Ishikawa (cell line): Measurements from ENCODE around the gene ACER3.

ENCODE experiments used
- CEBPB ChIP-seq: IDR thresholded peaks from 2 replicates; pipeline ENCODE4 v1.6.1; 2012
- CREB1 ChIP-seq: IDR thresholded peaks from 2 replicates; pipeline ENCODE4 v1.6.1; 2012; ENCODE audit warnings: low read depth
- EP300 ChIP-seq: IDR thresholded peaks from 2 replicates; pipeline ENCODE4 v1.6.1; 2012; ENCODE audit warnings: borderline replicate concordance
- FOXM1 ChIP-seq: IDR thresholded peaks from 2 replicates; pipeline ENCODE4 v1.6.1; 2012; ENCODE audit warnings: low read depth, borderline replicate concordance
- MAX ChIP-seq: IDR thresholded peaks from 2 replicates; pipeline ENCODE4 v1.6.1; 2012
- NFIC ChIP-seq: IDR thresholded peaks from 2 replicates; pipeline ENCODE4 v1.6.1; 2012
- RAD21 ChIP-seq: IDR thresholded peaks from 2 replicates; pipeline ENCODE4 v1.6.1; 2012; ENCODE audit warnings: low read depth
- REST ChIP-seq: IDR thresholded peaks from 2 replicates; pipeline ENCODE4 v1.6.1; 2012; ENCODE audit warnings: low read depth, mild to moderate bottlenecking
- TAF1 ChIP-seq: IDR thresholded peaks from 2 replicates; pipeline ENCODE4 v1.6.1; 2012; ENCODE audit warnings: low read depth, mild to moderate bottlenecking
- TCF12 ChIP-seq: IDR thresholded peaks from 2 replicates; pipeline ENCODE4 v1.6.1; 2012; ENCODE audit warnings: low read depth
- TEAD4 ChIP-seq: IDR thresholded peaks from 2 replicates; pipeline ENCODE4 v1.6.1; 2012
- USF1 ChIP-seq: IDR thresholded peaks from 2 replicates; pipeline ENCODE4 v1.6.1; 2012
- YY1 ChIP-seq: IDR thresholded peaks from 2 replicates; pipeline ENCODE4 v1.6.1; 2012; ENCODE audit warnings: low read depth
- ZBTB7A ChIP-seq: IDR thresholded peaks from 2 replicates; pipeline ENCODE4 v1.6.1; 2012; ENCODE audit warnings: low read depth

ACER3 gene

GRCh38 chr11:76889411-76889975 is 28.8 kb downstream of the ACER3 start:
- no peak for TF ChIP-seq MAX

GRCh38 chr11:76890329-76890728 is 29.6 kb downstream of the ACER3 start:
- no peak for TF ChIP-seq MAX
- TF ChIP-seq RAD21: no peak
- TF ChIP-seq TCF12: no peak
- no peak for TF ChIP-seq REST

- TF ChIP-seq EP300 (no peak), RAD21 (no peak), TEAD4 (no peak), NFIC (no peak), YY1 (no peak), FOXM1 (no peak), CREB1 (no peak), REST (no peak), USF1 (no peak), ZBTB7A (no peak), MAX (no peak), TAF1 (no peak), CEBPB (no peak)
These were observed 30.6 kb downstream of the ACER3 start for GRCh38 chr11:76891285-76891684.

GRCh38 chr11:76891793-76892192 is 31.1 kb downstream of the ACER3 start:
- TF ChIP-seq FOXM1 (no peak), MAX (no peak), TCF12 (no peak), CREB1 (no peak), TEAD4 (no peak)

GRCh38 chr11:76892306-76892705 is 31.6 kb downstream of the ACER3 start:
- no peak for TF ChIP-seq REST
- no peak for TF ChIP-seq CREB1
- TF ChIP-seq CEBPB: no peak
- TF ChIP-seq TCF12: no peak
- TF ChIP-seq TEAD4: no peak
- no peak for TF ChIP-seq FOXM1
- TF ChIP-seq TAF1: no peak
- no peak for TF ChIP-seq EP300

GRCh38 chr11:76897233-76897632 is 36.5 kb downstream of the ACER3 start:
- TF ChIP-seq USF1 (no peak), TAF1 (no peak), EP300 (no peak), TCF12 (no peak), REST (no peak), CREB1 (no peak), MAX (no peak), RAD21 (no peak), CEBPB (no peak)
